ENCODE results near the gene RNLS. TPM values are rescaled to one million over a fixed set of nuclear protein-coding genes. Genes with fewer than 3 reads are reported as not detected.

RNLS gene
- total RNA-seq = 1.5 and 3.6 TPM in 2 replicates

GRCh38 chr10:88582806-88583583 is at the start of gene RNLS:
Gene RNLS (minus strand): TSS chr10:88583318.

GRCh38 chr10:88586462-88586861 is 3.3 kb upstream of the RNLS start, which contains the start of gene LIPJ:
Gene LIPJ (plus strand): TSS chr10:88586762. CDS start chr10:88590688, 3,926 bp downstream.

Other genes with a start within 250 kb of the RNLS start
- under 0.01 TPM in 1 of 2 replicates, not detected in the other for gene LIPJ, start 3.4 kb upstream of the RNLS start, total RNA-seq
- gene LIPF, start 81.1 kb upstream of the RNLS start, total RNA-seq = not detected in 2 replicates
- gene LIPK, start 122.9 kb upstream of the RNLS start, total RNA-seq = not detected in 2 replicates
- gene LIPN, start 176.7 kb upstream of the RNLS start, total RNA-seq = not detected in 2 replicates
- not detected in 2 replicates for gene LIPM, start 219.4 kb upstream of the RNLS start, total RNA-seq

Measured in endothelial cell of coronary artery (primary cell).